DND-41 (cell line): ENCODE data around the gene PMEPA1.

ENCODE experiments used
- ATAC-seq: fragments of 200-7000 bp; cut with Tn5 transposase; 3 replicates; pipeline ENCODE4 v1.9.1; 2021; ENCODE audit warnings: low read depth; ENCODE audit not compliant: insufficient read depth
- DNase-seq: peaks from one replicate; pipeline ENCODE4 v3.0.0-alpha.2; 2020
- H2AFZ ChIP-seq: 2 replicates; pipeline ENCODE4 v1.6.0; 2012; ENCODE audit warnings: low read depth, low read length
- H3K27ac ChIP-seq: 2 replicates; pipeline ENCODE4 v1.5.1; 2012; ENCODE audit warnings: low read length, inconsistent platforms
- H3K27me3 ChIP-seq: fragments of 200-600 bp; sonication (generic); 2 replicates; pipeline ENCODE4 v1.6.0; 2012; ENCODE audit warnings: low read length, mild to moderate bottlenecking, inconsistent platforms; ENCODE audit not compliant: insufficient read depth, poor library complexity
- H3K36me3 ChIP-seq: 2 replicates; pipeline ENCODE4 v1.5.1; 2012; ENCODE audit warnings: low read length, inconsistent platforms; ENCODE audit not compliant: insufficient read depth
- H3K4me1 ChIP-seq: 2 replicates; pipeline ENCODE4 v1.5.1; 2012; ENCODE audit warnings: mild to moderate bottlenecking, low read length; ENCODE audit not compliant: insufficient read depth
- H3K4me2 ChIP-seq: 2 replicates; pipeline ENCODE4 v1.6.0; 2012; ENCODE audit warnings: mild to moderate bottlenecking, moderate library complexity, low read length, inconsistent platforms; ENCODE audit not compliant: insufficient read depth
- H3K4me3 ChIP-seq, 2 experiments: fragments of 200-600 bp in 1 of 2; shearing (Covaris generic) in 1 of 2; 2 replicates each; pipeline ENCODE4 v1.5.1; 2012 to 2016; ENCODE audit warnings: inconsistent platforms in 2 of 2, low read length in 2 of 2, mild to moderate bottlenecking in 2 of 2, low read depth in 1 of 2, moderate library complexity in 1 of 2
- H3K79me2 ChIP-seq: 2 replicates; pipeline ENCODE4 v1.6.0; 2012; ENCODE audit warnings: low read length, inconsistent platforms; ENCODE audit not compliant: insufficient read depth
- H3K9ac ChIP-seq: 2 replicates; pipeline ENCODE4 v1.6.0; 2012; ENCODE audit warnings: low read depth, mild to moderate bottlenecking, inconsistent platforms, low read length, moderate library complexity
- H3K9me3 ChIP-seq: 2 replicates; pipeline ENCODE4 v1.5.1; 2012; ENCODE audit warnings: low read length, moderate library complexity, mild to moderate bottlenecking, inconsistent platforms; ENCODE audit not compliant: insufficient read depth, severe bottlenecking
- H4K20me1 ChIP-seq: 2 replicates; pipeline ENCODE4 v1.6.0; 2012; ENCODE audit warnings: low read length; ENCODE audit not compliant: insufficient read depth
- CTCF ChIP-seq: IDR thresholded peaks from 2 replicates; pipeline ENCODE4 v1.5.1; 2012; ENCODE audit warnings: borderline replicate concordance, low read length, moderate library complexity, mild to moderate bottlenecking; ENCODE audit not compliant: poor library complexity, severe bottlenecking; ENCODE audit errors: extremely low read depth
- EZH2 ChIP-seq: IDR thresholded peaks from 3 replicates; pipeline ENCODE4 v1.6.1; 2012; ENCODE audit warnings: borderline replicate concordance, low read depth, mild to moderate bottlenecking, moderate library complexity, low read length, inconsistent platforms; ENCODE audit not compliant: severe bottlenecking

The PMEPA1 gene

DNA sequence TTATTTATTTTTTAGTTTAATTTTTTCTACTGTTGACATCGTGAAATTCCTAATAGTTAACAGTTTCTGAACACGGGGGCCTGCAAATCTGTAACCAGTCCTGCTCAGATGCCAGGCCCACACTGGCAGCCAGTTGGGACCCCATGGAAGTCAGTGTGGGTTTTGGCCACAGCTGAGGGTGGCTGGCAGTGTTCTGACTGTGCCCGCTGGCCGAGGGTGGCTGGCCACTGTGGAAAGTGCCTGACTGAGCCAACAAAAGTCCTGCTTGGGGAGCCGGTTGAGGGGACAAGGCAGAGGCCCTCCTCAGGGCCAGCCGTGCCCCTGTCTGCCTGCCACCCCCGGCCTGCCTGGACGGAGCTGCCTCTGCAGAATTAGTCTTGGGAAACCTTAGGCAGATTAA lies 4.1 kb upstream of the PMEPA1 start:
- H3K9ac ChIP-seq: no peak overlapping the region
- H4K20me1 ChIP-seq: peaks cover 7% of the 10 kb centered on the region; the same call in 1 of the 2 replicates
- H3K4me1 ChIP-seq: no peaks in the 10 kb centered on the region
- ATAC-seq: no peak
- no peak for TF ChIP-seq EZH2
- TF ChIP-seq CTCF: no peak
- H3K9me3 ChIP-seq: no peaks in the 10 kb centered on the region
- H3K36me3 ChIP-seq: no peaks in the 10 kb centered on the region
- no peaks in the 10 kb centered on the region for H3K27me3 ChIP-seq
- DNase-seq: no peak
- H3K4me2 ChIP-seq: no peak overlapping the region
- H3K79me2 ChIP-seq: no peaks in the 10 kb centered on the region
- no peak overlapping the region for H2AFZ ChIP-seq
- H3K4me3 ChIP-seq: no peak overlapping the region
- H3K27ac ChIP-seq: no peak overlapping the region

- no peak overlapping the region for H2AFZ ChIP-seq
- no peaks in the 10 kb centered on the region for H3K9me3 ChIP-seq
- no peaks in the 10 kb centered on the region for H3K4me1 ChIP-seq
- no peak overlapping the region for H3K4me2 ChIP-seq
- peaks cover 7% of the 10 kb centered on the region; the same call in 1 of the 2 replicates for H4K20me1 ChIP-seq
- no peak for DNase-seq
- no peak overlapping the region for H3K4me3 ChIP-seq
- no peak for TF ChIP-seq CTCF
- TF ChIP-seq EZH2: no peak
- no peak overlapping the region for H3K9ac ChIP-seq
- no peak for ATAC-seq
- no peaks in the 10 kb centered on the region for H3K79me2 ChIP-seq
- H3K36me3 ChIP-seq: no peaks in the 10 kb centered on the region
- no peaks in the 10 kb centered on the region for H3K27me3 ChIP-seq
- no peak overlapping the region for H3K27ac ChIP-seq
Observed at GRCh38 chr20:57713505-57713903, 3.7 kb upstream of the PMEPA1 start.

DNA sequence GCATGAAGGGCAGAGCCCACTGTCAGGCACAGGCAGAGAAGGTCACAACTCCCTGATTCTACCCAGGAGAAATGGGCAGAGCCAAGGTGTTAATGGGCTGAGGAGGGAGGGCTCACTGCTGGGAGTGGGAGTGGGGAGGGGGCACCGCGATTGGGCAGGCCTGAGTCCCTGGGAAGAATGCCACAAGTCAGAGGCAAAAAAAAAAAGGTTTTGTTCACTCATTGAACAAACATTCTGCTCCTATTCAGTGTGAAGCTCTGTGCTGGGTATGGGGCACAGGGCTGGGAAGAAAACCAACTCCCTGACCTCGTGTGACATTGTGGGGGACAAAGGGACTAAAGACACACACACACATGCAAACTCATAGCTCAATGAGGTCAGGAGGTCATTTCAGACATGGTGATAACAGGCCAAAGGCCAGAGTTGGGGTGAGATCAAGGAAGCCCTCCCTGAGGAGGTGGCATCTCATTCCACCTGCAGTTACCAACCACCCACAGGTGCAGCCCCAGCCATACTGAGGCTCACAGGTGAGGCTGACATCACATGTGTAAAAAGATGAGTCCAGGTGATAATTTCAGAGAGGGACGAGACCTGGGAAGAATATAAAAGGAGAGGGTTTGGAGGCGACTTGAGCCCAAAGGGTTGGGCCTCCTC lies 3.2 kb upstream of the PMEPA1 start:
- H3K9me3 ChIP-seq: no peaks in the 10 kb centered on the region
- H3K9ac ChIP-seq: no peak overlapping the region
- no peaks in the 10 kb centered on the region for H3K36me3 ChIP-seq
- no peaks in the 10 kb centered on the region for H3K79me2 ChIP-seq
- ATAC-seq (no peak), DNase-seq (no peak)
- H3K27ac ChIP-seq: no peak overlapping the region
- no peak overlapping the region for H3K4me2 ChIP-seq
- H3K4me1 ChIP-seq: no peaks in the 10 kb centered on the region
- H3K27me3 ChIP-seq: peaks cover 2% of the 10 kb centered on the region
- H3K4me3 ChIP-seq: no peak overlapping the region
- H4K20me1 ChIP-seq: peaks cover 7% of the 10 kb centered on the region; the same call in 1 of the 2 replicates
- TF ChIP-seq EZH2: no peak
- no peak for TF ChIP-seq CTCF
- H2AFZ ChIP-seq: no peak overlapping the region
